Transverse colon (tissue), 4 donors: Measurements from ENCODE around the gene CCR5AS.

ENCODE experiments used
- DNase-seq: peaks from one replicate; pipeline ENCODE4 v3.0.0-alpha.2; 2019
- H3K27ac ChIP-seq, 4 donors: fragments of 200-600 bp; sonication (generic); 2 replicates each; pipeline ENCODE4 v1.5.1; 2016 to 2018; ENCODE audit warnings: inconsistent platforms in 4 of 4
- H3K27me3 ChIP-seq: fragments of 200-600 bp; sonication (generic); 2 replicates; pipeline ENCODE4 v1.5.1; 2017; ENCODE audit warnings: inconsistent platforms
- H3K36me3 ChIP-seq, 4 donors: fragments of 200-600 bp; sonication (generic); 2 replicates each; pipeline ENCODE4 v1.5.1; 2017 to 2019; ENCODE audit warnings: inconsistent platforms in 4 of 4
- H3K4me1 ChIP-seq, 4 donors: fragments of 200-600 bp; sonication (generic); 2 replicates each; pipeline ENCODE4 v1.5.1; 2017 to 2020; ENCODE audit warnings: inconsistent platforms in 4 of 4
- H3K4me3 ChIP-seq, 4 donors: fragments of 200-600 bp; sonication (generic); 1 replicate in 1 of 4; 2 replicates in 3 of 4; pipeline versions ENCODE4 v1.5.1 to v1.6.1; 2017 to 2019; ENCODE audit warnings: inconsistent platforms in 4 of 4
- H3K9me3 ChIP-seq, 2 donors: fragments of 200-600 bp; sonication (generic); 2 replicates each; pipeline ENCODE4 v1.5.1; 2017 to 2019; ENCODE audit warnings: inconsistent platforms in 2 of 2
- EP300 ChIP-seq: sonication (generic); formaldehyde crosslinking; IDR thresholded peaks from one replicate; pipeline ENCODE4 v1.6.1; 2017; ENCODE audit warnings: antibody characterized with exemption, low read depth
- POLR2A ChIP-seq: fragments of 450-650 bp; IDR thresholded peaks from one replicate; pipeline ENCODE4 v1.6.1; 2016; ENCODE audit warnings: antibody characterized with exemption, mild to moderate bottlenecking, moderate library complexity
- POLR2AphosphoS5 ChIP-seq, 3 donors: sonication (generic); formaldehyde crosslinking; IDR thresholded peaks; one replicate each; pipeline ENCODE4 v1.6.1; 2016; ENCODE audit warnings: antibody characterized with exemption in 3 of 3
- WGBS, 2 donors: methylation state at CpG; one replicate each; pipeline ENCODE4 v1.1.5; 2018; ENCODE audit warnings: low coverage in 1 of 2; 5-methylcytosine and 5-hydroxymethylcytosine counted together
- in situ Hi-C, 4 donors: fragments of 200-750 bp; cut with MboI; loops; one replicate each; pipeline versions ENCODE4 v1.15.0 to v1.15.1; 2017; ENCODE audit warnings: low sequenced_read_pairs in 3 of 4, low pct_ligation_motif_present in 1 of 4, low pct_unique_long_range_greater_than_20kb in 1 of 4
- intact Hi-C: fragments of 100-400 bp; cut with DNase I; formaldehyde crosslinking; loops from one replicate; pipeline ENCODE4 v1.15.1; 2023; ENCODE audit warnings: low total_unique reads
- TF ChIP-seq, protein P1 (sequence below), 5 experiments: fragments of 200-600 bp in 3 of 5; fragments of 450-650 bp in 2 of 5; sonication (generic) in 3 of 5; IDR thresholded peaks; 1 replicate in 2 of 5; 2 replicates in 3 of 5; pipeline ENCODE4 v1.5.1; 2016 to 2017; ENCODE audit warnings: antibody characterized with exemption in 5 of 5, inconsistent platforms in 3 of 5, mild to moderate bottlenecking in 2 of 5, moderate library complexity in 1 of 5

CCR5AS gene

DNA sequence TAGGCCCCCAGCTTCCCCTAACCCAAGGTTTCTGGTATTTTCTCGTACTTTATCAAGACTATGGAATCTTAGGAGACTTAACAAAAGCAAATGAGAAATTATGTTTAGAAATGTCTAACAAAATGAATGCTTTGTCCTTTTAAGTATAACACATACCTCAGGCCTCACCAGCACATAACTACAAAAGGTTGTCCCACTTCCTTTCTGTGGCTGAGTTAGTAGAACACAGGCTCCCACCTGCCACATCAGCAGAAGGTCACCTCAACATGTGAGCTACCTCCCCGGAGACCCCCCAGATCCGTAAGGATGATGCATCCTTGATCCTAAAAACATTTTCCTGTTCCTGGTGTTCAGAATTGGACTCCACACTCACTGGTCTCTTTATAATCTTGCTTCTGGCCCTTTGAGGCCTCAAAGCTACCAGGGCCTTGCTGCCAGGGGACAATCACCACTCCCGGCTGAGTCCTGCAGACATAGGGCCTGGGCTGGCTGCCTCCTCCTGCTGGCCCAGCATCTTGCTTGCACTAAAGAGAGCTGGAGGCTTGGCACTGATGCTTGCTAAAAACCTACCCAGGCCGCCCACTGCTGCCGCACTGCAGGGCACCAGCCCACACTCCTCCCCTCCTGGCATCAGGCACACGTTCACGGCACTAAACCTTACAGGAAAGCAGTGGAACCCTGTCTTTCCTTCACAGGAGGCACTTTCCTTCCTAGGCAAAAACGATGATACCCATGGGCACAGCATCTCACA, 3.0 kb upstream of the CCR5AS start:
- TF ChIP-seq EP300 (no peak), POLR2A (no peak), POLR2AphosphoS5 (IDR thresholded peaks at IDR 0.05) (no peak)
- TF ChIP-seq, protein P1, sequence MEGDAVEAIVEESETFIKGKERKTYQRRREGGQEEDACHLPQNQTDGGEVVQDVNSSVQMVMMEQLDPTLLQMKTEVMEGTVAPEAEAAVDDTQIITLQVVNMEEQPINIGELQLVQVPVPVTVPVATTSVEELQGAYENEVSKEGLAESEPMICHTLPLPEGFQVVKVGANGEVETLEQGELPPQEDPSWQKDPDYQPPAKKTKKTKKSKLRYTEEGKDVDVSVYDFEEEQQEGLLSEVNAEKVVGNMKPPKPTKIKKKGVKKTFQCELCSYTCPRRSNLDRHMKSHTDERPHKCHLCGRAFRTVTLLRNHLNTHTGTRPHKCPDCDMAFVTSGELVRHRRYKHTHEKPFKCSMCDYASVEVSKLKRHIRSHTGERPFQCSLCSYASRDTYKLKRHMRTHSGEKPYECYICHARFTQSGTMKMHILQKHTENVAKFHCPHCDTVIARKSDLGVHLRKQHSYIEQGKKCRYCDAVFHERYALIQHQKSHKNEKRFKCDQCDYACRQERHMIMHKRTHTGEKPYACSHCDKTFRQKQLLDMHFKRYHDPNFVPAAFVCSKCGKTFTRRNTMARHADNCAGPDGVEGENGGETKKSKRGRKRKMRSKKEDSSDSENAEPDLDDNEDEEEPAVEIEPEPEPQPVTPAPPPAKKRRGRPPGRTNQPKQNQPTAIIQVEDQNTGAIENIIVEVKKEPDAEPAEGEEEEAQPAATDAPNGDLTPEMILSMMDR (IDR thresholded peaks at IDR 0.05): no peak
- WGBS, 2 donors: 89 to 93% methylated on average over 3 to 9 of the region's 9 CpGs
- no peaks in the 10 kb centered on the region for H3K9me3 ChIP-seq
- H3K36me3 ChIP-seq: no peaks in the 10 kb centered on the region
- no peak overlapping the region for H3K4me3 ChIP-seq
- H3K4me1 ChIP-seq: peaks cover 0 to 46% (median 17%) of the 10 kb centered on the region in 4 donors
- no peak for DNase-seq
- H3K27me3 ChIP-seq: no peaks in the 10 kb centered on the region
- H3K27ac ChIP-seq: no peak overlapping the region
- in situ Hi-C loops: no loop called here
- intact Hi-C loops: no loop called here

DNA sequence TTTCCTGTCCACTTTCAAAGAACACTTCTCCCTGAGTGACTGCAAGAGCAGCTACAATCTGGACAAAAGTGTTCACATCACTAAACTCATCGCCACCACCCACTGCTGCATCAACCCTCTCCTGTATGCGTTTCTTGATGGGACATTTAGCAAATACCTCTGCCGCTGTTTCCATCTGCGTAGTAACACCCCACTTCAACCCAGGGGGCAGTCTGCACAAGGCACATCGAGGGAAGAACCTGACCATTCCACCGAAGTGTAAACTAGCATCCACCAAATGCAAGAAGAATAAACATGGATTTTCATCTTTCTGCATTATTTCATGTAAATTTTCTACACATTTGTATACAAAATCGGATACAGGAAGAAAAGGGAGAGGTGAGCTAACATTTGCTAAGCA, 2.0 kb upstream of the CCR5AS start:
- H3K9me3 ChIP-seq: no peaks in the 10 kb centered on the region
- no peaks in the 10 kb centered on the region for H3K36me3 ChIP-seq
- H3K4me1 ChIP-seq: peaks cover 0 to 52% (median 20%) of the 10 kb centered on the region in 4 donors
- 94 to 97% methylated on average over 6 to 7 of the region's 7 CpGs for WGBS, 2 donors
- H3K4me3 ChIP-seq: no peak overlapping the region
- DNase-seq: no peak
- in situ Hi-C loops (no loop called here), intact Hi-C loops (no loop called here)
- H3K27ac ChIP-seq: no peak overlapping the region
- TF ChIP-seq POLR2AphosphoS5 (IDR thresholded peaks at IDR 0.05) (no peak), EP300 (no peak), POLR2A (no peak)
- TF ChIP-seq, protein P1 (IDR thresholded peaks at IDR 0.05): no peak
- H3K27me3 ChIP-seq: no peaks in the 10 kb centered on the region

DNA sequence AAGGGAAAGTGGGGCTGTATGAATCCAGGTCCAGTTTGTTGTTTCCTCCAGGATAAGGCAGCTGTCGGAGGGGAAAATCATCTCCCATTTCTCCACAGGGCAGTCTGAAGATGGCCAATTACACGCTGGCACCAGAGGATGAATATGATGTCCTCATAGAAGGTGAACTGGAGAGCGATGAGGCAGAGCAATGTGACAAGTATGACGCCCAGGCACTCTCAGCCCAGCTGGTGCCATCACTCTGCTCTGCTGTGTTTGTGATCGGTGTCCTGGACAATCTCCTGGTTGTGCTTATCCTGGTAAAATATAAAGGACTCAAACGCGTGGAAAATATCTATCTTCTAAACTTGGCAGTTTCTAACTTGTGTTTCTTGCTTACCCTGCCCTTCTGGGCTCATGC, 1.1 kb upstream of the CCR5AS start:
- intact Hi-C loops: no loop called here
- in situ Hi-C loops: no loop called here
- TF ChIP-seq EP300: no peak
- TF ChIP-seq POLR2A: no peak
- TF ChIP-seq, protein P1 (IDR thresholded peaks at IDR 0.05): no peak
- no peak for TF ChIP-seq POLR2AphosphoS5 (IDR thresholded peaks at IDR 0.05)
- no peak for DNase-seq
- 21 to 62% methylated on average over 2 to 7 of the region's 7 CpGs for WGBS, 2 donors
- Histone ChIP-seq H3K36me3 (no peaks in the 10 kb centered on the region), H3K27ac (peak overlapping the region; percentile 82 to 95 (median 88)), H3K4me3 (peak overlapping the region in 3 of 4 donors; percentile 31 to 51 (median 32)), H3K4me1 (peaks cover 0 to 52% (median 20%) of the 10 kb centered on the region in 4 donors), H3K27me3 (no peaks in the 10 kb centered on the region), H3K9me3 (no peaks in the 10 kb centered on the region)

DNA sequence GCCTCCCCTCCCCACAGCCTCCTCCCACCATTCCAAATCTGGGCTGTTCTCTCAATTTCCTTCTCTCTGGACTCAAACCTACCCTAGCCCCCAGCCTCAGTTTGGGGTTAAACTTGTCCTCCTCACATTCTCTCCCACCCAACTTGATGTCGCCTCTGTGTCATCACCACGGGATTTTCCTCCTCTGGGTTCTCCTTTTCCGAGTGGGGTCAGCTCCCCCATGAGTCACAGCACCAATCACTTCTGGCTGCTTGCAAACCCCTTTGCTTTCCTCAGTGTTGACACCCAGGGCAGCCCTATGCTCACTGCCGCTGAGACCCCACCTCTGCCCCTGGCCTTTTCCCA, 451 bp downstream of the CCR5AS start:
- H3K27ac ChIP-seq: peak overlapping the region; percentile 82 to 95 (median 88)
- no peaks in the 10 kb centered on the region for H3K9me3 ChIP-seq
- WGBS, 2 donors: 70 to 82% methylated on average over 4 of the region's 4 CpGs
- H3K27me3 ChIP-seq: no peaks in the 10 kb centered on the region
- H3K4me3 ChIP-seq: peak overlapping the region in 1 of 4 donors; percentile 51
- no peaks in the 10 kb centered on the region for H3K36me3 ChIP-seq
- intact Hi-C loops (no loop called here), in situ Hi-C loops (no loop called here)
- TF ChIP-seq POLR2AphosphoS5 (IDR thresholded peaks at IDR 0.05) (no peak), EP300 (no peak), POLR2A (no peak)
- TF ChIP-seq, protein P1 (IDR thresholded peaks at IDR 0.05): no peak
- no peak for DNase-seq
- H3K4me1 ChIP-seq: peaks cover 0 to 46% (median 20%) of the 10 kb centered on the region in 4 donors
